ENCODE results near the gene DOCK8.

The DOCK8 gene

DNA sequence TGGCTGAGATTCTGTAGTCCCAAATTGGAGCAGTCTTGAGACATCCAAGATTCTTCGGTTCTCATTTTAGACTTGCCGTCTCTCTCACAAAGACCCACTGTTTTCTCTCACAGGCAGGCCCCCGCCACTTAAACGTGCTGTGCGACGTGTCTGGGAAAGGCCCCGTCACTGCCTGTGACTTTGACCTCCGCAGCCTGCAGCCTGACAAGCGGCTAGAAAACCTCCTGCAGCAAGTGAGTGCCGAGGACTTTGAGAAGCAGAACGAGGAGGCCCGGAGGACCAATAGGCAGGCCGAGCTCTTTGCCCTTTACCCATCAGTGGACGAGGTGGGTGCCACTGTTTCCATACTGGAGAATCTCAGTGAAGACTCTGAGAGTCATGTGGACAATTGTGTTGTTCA lies 97.2 kb downstream of the DOCK8 start:
- no peak for DNase-seq (ENCODE audit: low spot score)

GRCh38 chr9:312596-313320 lies 98.1 kb downstream of the DOCK8 start:
- DNase-seq (ENCODE audit: low spot score), result no peak

DNA sequence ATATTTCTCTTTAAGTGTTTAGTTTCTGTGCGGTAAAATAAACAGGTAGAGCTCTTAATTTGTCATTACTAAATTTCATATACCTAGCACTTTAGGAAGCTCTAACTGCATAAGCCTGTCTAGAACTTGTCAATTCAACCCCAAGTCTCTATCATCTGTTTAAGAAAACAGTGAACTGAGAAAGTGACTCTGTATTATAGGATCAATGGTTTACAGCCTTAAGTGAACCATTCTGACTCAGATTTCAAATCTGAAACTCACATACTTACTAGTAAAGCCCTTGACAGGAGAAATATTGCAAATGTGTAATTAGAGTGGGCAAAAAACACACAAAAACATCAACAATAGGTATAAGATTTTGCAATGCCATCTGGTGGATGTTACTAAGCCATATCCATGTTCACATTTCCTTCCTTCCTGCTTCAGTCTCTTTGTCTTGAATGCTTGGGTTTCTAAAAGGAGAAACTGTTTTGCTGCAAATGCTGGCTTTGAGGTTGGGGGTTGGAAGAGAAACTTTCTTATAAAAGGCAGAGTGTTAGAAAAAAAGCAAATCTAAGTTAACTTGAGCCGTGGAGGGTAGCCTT lies 101.8 kb downstream of the DOCK8 start:
- no peak for DNase-seq (ENCODE audit: low spot score)

GRCh38 chr9:318646-319045 lies 104.0 kb downstream of the DOCK8 start:
- DNase-seq (ENCODE audit: low spot score), result no peak

DNA sequence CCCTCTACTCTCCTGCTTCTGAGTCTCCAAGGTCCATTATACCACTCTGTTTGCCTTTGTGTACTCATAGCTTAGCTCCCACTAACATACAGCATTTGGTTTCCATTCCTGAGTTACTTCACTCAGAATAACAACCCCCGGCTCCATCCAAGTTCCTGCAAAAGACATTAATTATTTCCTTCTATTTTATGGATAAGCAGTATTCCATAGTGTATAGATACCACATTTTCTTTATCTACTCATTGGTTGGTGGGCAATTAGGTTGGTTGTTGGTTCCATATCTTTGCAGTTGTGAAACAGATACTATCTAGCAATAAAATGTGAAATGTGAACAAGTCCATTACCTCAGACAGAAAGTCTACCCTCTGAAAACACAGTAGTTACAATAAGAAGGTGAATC lies 110.3 kb downstream of the DOCK8 start:
- no peak for DNase-seq (ENCODE audit: low spot score)

GRCh38 chr9:326667-327066 lies 112.0 kb downstream of the DOCK8 start:
- DNase-seq (ENCODE audit: low spot score), result no peak

- no peak for DNase-seq (ENCODE audit: low spot score)
These were observed 113.8 kb downstream of the DOCK8 start for GRCh38 chr9:328453-328852.

- DNase-seq (ENCODE audit: low spot score), result no peak
These were observed 116.5 kb downstream of the DOCK8 start for GRCh38 chr9:331197-331596.

DNA sequence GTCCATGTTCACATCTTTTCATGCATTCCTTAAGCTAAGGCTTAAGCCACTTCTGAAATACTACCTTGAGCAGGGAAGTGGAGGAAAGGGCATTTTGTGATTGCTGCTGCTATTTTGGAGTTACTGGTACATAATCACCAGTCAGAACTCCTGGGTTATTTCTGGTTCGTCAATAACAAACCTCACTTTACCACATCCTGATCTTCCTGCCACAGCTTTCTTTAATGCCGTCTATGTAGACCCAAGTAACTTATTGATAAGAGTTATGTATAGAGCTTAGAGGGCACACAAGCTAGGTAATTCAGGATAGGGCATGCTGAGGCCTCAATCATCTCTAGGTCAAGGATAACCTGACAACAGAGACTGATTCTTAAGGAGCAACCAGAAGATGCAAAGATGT lies 120.7 kb downstream of the DOCK8 start:
- DNase-seq (ENCODE audit: low spot score), result no peak

DNA sequence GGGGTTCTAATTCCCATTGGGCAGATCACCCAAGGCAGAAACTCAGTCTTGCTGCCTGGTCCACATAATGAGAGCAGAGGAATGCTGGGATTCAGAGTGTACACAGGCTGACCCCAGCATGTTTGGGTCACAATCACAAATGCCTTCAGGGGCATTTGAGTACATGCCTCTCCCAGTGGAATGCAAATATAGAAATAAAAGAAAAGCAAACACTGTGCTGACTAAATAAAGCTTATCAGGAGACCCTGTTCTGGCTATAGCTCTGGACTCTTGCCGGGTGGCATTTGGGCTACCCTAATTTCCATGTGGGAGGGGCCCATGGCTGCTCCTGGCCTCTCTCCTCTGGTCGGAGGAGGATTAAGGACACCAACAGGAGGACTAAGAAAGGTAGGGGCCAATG lies 121.4 kb downstream of the DOCK8 start:
- DNase-seq (ENCODE audit: low spot score), result no peak

DNA sequence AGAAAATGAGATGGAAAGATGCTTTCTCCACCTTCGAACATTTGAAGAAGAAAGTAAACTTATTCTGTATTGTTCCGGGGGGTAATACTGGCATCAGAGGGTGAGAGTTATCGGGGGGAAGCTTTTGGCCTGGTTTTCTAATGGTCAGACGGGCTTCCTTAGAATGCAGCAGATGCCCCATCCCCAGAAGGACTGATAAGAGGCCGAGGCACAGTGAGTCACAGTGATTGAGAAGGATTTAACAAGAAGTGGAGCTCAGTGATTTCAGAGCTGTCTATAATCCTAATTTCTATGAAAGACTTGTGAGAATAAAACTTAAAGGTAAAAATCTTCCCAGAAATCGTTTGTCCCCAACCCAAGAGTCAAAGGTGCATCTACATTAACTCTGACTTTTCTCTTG lies 123.9 kb downstream of the DOCK8 start:
- DNase-seq (ENCODE audit: low spot score), result no peak

DNA sequence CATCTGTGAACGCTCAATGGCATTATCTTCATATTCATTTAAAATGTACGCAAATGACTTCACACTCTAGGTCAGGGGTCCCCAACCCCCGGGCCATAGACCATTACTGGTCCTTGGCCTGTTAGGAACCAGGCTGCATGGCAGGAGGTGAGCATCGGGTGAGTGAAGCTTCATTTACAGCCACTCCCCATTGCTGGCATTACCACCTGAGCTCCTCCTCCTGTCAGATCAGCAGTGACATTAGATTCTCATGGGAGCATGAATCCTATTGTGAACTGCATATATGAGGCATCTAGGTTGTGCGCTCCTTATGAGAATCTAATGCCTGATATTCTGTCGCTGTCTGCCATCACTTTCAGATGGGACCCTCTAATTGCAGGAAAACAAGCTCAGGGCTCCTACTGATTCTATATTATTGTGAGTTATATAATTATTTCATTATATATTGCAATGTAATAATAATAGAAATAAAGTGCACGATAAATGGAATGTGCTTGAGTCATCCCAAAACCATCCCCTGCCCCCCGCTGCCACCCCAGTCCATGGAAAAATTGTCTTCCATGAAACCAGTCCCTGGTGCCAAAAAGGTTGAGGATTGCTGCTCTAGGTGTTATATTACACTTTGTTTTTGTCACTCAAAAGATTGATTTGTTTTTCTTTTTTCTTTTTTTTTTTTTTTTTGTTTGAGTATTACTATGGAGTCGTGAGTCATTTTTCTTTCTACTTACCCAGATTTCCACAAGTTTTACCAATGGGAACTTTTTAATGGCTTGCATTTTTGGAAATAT lies 127.2 kb downstream of the DOCK8 start:
- no peak for DNase-seq (ENCODE audit: low spot score)

DNA sequence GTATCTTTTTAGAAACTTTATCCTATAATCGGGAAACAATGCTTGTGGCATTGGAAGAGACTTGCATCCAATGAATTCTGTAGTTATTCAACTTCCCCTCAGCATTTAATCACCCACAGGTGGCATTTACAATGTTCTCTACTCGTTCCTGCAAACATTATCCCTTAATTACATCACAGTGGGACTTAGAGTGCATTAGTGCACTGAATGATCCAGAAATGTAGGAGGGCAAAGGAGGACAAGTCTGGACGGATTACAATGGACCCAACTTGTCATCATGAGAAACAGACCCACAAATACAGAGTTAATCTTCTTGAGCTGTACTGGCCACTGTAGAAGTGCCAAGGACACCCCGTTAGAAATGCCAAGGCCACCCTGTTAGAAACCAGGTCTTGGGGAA lies 129.1 kb downstream of the DOCK8 start:
- no peak for DNase-seq (ENCODE audit: low spot score)

DNA sequence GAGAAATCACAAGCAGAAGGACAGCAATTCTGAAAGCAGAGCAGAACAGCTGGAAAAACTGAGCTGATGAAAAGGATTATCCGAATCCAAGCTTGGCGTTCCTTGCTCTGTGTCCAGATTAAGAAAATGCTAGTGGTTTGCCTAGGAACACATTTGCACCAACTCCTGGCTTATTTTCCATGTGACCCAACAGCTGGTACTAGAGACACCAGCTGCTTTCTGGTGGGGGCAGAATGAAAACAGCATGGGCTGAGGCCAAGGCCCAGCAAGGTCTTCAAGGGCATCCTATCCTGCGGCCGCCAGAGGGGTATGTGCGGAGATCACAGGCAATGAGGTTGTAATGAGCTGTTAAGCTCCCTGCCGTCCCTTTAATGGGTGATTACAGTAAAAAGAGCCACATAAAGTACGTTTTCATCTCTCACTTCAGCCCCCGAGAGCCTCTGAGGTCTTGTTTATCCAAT lies 131.5 kb downstream of the DOCK8 start:
- DNase-seq (ENCODE audit: low spot score), result no peak

DNA sequence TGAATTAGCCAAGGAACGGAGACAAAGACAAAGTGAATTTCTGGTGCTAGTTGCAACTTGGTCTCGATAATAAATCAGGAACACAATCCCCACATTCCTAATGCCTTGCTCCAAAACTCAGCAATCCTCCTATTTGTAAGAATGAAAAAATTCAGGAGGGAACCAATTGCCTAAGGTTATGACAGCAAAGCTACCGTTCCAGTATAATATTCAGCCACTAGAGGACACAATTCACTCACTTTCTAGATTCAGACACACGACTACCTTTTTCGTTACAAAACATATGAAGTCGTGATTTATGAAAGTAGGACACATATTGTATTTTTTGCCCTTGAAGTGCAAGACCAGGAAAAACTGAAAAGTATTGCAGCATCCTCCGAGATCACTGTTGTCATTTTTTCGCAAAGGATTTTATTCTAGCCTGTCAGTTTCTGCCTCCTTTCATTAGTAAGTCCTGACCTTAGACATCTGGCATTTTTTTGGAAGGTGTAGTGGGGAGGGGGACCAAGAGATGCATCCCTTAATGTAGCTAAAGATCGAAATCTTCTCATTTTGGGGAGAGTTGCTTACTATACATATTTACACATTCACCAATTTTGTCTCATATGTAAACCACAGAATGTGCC lies 133.1 kb downstream of the DOCK8 start:
- DNase-seq (ENCODE audit: low spot score), result no peak

- peak; percentile 1 for DNase-seq (ENCODE audit: low spot score)
These were observed 135.7 kb downstream of the DOCK8 start for GRCh38 chr9:350384-350783.

- no peak for DNase-seq (ENCODE audit: low spot score)
These were observed 137.3 kb downstream of the DOCK8 start for GRCh38 chr9:351916-352315.

DNA sequence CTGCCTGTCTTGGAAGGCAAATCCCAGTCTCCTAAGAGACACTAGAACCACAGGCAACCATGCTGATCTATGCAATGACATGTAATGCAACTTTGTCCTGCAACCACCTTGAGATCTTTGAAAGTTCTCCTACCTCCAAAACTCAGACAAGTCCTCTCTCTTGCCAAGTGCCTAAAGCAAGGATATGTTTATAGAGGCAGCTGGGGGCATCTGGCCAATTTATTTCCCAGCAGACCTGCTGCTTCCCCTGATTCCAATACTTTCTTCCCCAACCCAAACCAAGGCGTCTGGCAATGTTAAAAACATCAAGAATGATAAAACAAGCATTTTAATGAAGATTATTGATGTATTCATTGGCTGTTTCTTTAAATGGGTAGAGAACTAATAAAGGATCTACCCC lies 138.4 kb downstream of the DOCK8 start:
- DNase-seq (ENCODE audit: low spot score), result no peak

GRCh38 chr9:354453-354852 lies 139.8 kb downstream of the DOCK8 start:
- no peak for DNase-seq (ENCODE audit: low spot score)

- DNase-seq (ENCODE audit: low spot score), result no peak
These were observed 142.9 kb downstream of the DOCK8 start for GRCh38 chr9:357560-357959.

- no peak for DNase-seq (ENCODE audit: low spot score)
These were observed 148.1 kb downstream of the DOCK8 start for GRCh38 chr9:362561-363273.

DNA sequence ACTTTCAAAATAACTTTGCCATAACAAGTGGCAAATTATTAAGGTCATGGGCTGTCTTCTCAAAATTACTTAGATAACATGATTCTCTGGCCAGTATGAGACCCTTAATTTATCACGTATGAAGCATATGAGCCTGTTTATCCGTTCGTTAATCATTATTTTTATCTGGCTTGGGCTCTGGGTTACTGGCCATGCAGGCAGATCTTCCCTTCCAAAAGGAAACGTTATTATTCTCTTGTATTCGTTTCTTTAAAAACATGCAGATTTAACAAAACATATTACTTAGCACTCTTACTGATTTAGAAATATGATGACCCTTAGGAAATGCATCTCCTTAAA lies 148.6 kb downstream of the DOCK8 start:
- DNase-seq (ENCODE audit: low spot score), result no peak

Data from CD4-positive, alpha-beta T cell treated with Interleukin-15 for 4 hours (primary cell).